Measurements from ENCODE around the gene MYBPH.

GRCh38 chr1:203124546-203125317 lies 50.9 kb downstream of the MYBPH start:
- TF ChIP-seq, protein P1, sequence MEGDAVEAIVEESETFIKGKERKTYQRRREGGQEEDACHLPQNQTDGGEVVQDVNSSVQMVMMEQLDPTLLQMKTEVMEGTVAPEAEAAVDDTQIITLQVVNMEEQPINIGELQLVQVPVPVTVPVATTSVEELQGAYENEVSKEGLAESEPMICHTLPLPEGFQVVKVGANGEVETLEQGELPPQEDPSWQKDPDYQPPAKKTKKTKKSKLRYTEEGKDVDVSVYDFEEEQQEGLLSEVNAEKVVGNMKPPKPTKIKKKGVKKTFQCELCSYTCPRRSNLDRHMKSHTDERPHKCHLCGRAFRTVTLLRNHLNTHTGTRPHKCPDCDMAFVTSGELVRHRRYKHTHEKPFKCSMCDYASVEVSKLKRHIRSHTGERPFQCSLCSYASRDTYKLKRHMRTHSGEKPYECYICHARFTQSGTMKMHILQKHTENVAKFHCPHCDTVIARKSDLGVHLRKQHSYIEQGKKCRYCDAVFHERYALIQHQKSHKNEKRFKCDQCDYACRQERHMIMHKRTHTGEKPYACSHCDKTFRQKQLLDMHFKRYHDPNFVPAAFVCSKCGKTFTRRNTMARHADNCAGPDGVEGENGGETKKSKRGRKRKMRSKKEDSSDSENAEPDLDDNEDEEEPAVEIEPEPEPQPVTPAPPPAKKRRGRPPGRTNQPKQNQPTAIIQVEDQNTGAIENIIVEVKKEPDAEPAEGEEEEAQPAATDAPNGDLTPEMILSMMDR (conservative IDR thresholded peaks at IDR 0.05; ENCODE audit: low read depth, low read length) = no peak
- TF ChIP-seq EZH2 (IDR thresholded peaks at IDR 0.05; ENCODE audit: borderline replicate concordance, low read depth, low read length, poor library complexity, severe bottlenecking) = no peak
